ENCODE data around the gene SH3RF3.

Gene SH3RF3

GRCh38 chr2:109513749-109514588 is 385.0 kb downstream of the SH3RF3 start:
- FAIRE-seq (peak; percentile 94), DNase-seq (ENCODE audit: extremely low spot score, insufficient read length, low read depth) (peak; percentile 43)

- FAIRE-seq: no peak
- no peak for DNase-seq (ENCODE audit: extremely low spot score, insufficient read length, low read depth)
Observed at GRCh38 chr2:109514857-109515256, 385.9 kb downstream of the SH3RF3 start.

GRCh38 chr2:109516445-109517117 is 387.6 kb downstream of the SH3RF3 start:
- DNase-seq (ENCODE audit: extremely low spot score, insufficient read length, low read depth) (no peak), FAIRE-seq (peak; percentile 35)

GRCh38 chr2:109517118-109517889 is 388.3 kb downstream of the SH3RF3 start:
- FAIRE-seq (no peak), DNase-seq (ENCODE audit: extremely low spot score, insufficient read length, low read depth) (no peak)

- no peak for FAIRE-seq
- no peak for DNase-seq (ENCODE audit: extremely low spot score, insufficient read length, low read depth)
Observed at GRCh38 chr2:109519513-109519912, 390.5 kb downstream of the SH3RF3 start.

GRCh38 chr2:109521233-109522062 is 392.4 kb downstream of the SH3RF3 start:
- DNase-seq (ENCODE audit: extremely low spot score, insufficient read length, low read depth): no peak
- FAIRE-seq: no peak

GRCh38 chr2:109522063-109522374 is 393.0 kb downstream of the SH3RF3 start:
- FAIRE-seq (no peak), DNase-seq (ENCODE audit: extremely low spot score, insufficient read length, low read depth) (no peak)

GRCh38 chr2:109523121-109523520 is 394.1 kb downstream of the SH3RF3 start:
- DNase-seq (ENCODE audit: extremely low spot score, insufficient read length, low read depth): no peak
- FAIRE-seq: no peak

GRCh38 chr2:109523536-109524361 is 394.7 kb downstream of the SH3RF3 start:
- DNase-seq (ENCODE audit: extremely low spot score, insufficient read length, low read depth): no peak
- no peak for FAIRE-seq

GRCh38 chr2:109525836-109526235 is 396.8 kb downstream of the SH3RF3 start:
- DNase-seq (ENCODE audit: extremely low spot score, insufficient read length, low read depth): no peak
- no peak for FAIRE-seq

- DNase-seq (ENCODE audit: extremely low spot score, insufficient read length, low read depth) (no peak), FAIRE-seq (no peak)
Observed at GRCh38 chr2:109526442-109526970, 397.5 kb downstream of the SH3RF3 start.

GRCh38 chr2:109527079-109527478 is 398.1 kb downstream of the SH3RF3 start:
- no peak for DNase-seq (ENCODE audit: extremely low spot score, insufficient read length, low read depth)
- FAIRE-seq: no peak

GRCh38 chr2:109527846-109528705 is 399.1 kb downstream of the SH3RF3 start:
- FAIRE-seq: no peak
- no peak for DNase-seq (ENCODE audit: extremely low spot score, insufficient read length, low read depth)

GRCh38 chr2:109528811-109529501 is 400.0 kb downstream of the SH3RF3 start:
- DNase-seq (ENCODE audit: extremely low spot score, insufficient read length, low read depth) (no peak), FAIRE-seq (no peak)

GRCh38 chr2:109529532-109530449 is 400.8 kb downstream of the SH3RF3 start:
- FAIRE-seq (no peak), DNase-seq (ENCODE audit: extremely low spot score, insufficient read length, low read depth) (no peak)

- DNase-seq (ENCODE audit: extremely low spot score, insufficient read length, low read depth) (no peak), FAIRE-seq (no peak)
Observed at GRCh38 chr2:109530712-109531111, 401.7 kb downstream of the SH3RF3 start.

Data from GM18507 (cell line).